Retinal pigment epithelial cell (primary cell): ENCODE data around the gene XXYLT1.

Source experiments
- DNase-seq: peaks from one replicate; pipeline ENCODE4 v3.0.0-alpha.2; 2010; ENCODE audit warnings: low read depth
- H3K4me3 ChIP-seq: 2 replicates; pipeline ENCODE4 v1.5.1; 2011; ENCODE audit warnings: mild to moderate bottlenecking, low read length, control low read depth, moderate library complexity
- CTCF ChIP-seq: conservative IDR thresholded peaks from 2 replicates; pipeline ENCODE4 v1.5.1; 2011; ENCODE audit warnings: low read depth, low read length, control low read depth, inconsistent platforms

XXYLT1 gene

DNA sequence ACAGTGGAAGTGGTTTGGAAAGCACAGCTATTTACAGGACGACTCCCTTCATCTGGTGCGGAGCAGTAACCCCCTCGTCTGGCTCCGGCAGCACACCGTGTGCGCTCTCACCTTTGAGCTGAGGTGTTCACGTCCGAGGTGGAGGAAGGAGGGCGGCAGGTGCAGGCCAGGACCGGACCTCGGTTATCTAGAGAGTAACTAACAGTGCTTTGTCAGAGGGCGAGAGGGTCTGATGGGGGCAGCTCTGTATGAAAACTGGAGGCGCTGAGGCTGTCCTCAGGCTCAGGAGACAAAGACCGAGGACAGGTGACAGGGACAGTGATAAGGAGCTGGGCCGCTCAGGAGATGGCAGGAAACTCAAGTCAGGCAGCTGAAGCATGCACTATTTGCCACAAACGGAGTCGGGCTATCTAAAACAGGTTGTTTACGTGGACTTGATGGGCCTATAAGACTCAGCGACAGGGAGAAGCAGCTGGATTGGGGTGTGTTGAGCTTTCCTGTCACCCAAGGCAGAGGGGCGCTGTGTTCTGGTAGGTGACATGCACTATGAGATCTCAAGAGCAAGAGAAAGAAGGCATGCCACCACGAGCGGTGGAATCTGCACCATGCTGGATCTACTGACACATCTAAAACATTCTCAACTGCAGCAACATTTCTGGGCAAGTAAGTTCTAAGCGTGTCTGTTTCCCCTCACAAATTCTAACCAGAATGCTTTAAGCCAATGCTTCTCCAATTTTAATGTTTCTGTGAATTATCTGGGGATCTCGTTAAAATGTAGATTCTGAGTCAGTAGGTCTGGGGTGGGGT, 155.2 kb downstream of the XXYLT1 start:
- H3K4me3 ChIP-seq = no peak overlapping the region
- TF ChIP-seq CTCF = no peak
- DNase-seq = no peak

GRCh38 chr3:195114786-195115599, 156.0 kb downstream of the XXYLT1 start:
- H3K4me3 ChIP-seq = no peak overlapping the region
- no peak for DNase-seq
- no peak for TF ChIP-seq CTCF

GRCh38 chr3:195113536-195114425, 157.2 kb downstream of the XXYLT1 start:
- no peak for DNase-seq
- no peak overlapping the region for H3K4me3 ChIP-seq
- TF ChIP-seq CTCF = no peak

DNA sequence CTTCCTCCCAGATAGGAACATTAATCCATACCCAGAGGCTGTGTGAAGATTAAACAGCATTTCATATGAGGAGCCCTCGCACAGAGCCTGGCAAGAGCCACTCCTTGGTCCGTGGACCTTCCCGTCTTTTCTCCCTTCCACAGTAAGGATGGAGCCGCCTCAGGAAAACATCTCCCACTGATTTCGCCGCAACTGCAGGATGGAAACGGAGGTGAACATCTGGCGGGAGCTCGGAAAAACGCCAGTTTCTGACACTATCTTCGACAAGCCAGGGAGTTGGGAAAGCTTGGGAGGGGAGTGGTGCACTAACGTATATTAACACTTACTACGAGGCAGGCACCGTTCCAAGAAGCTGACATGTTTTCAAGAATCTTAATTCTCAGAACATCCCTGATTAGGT, 157.9 kb downstream of the XXYLT1 start:
- DNase-seq = no peak
- H3K4me3 ChIP-seq = no peak overlapping the region
- no peak for TF ChIP-seq CTCF

DNA sequence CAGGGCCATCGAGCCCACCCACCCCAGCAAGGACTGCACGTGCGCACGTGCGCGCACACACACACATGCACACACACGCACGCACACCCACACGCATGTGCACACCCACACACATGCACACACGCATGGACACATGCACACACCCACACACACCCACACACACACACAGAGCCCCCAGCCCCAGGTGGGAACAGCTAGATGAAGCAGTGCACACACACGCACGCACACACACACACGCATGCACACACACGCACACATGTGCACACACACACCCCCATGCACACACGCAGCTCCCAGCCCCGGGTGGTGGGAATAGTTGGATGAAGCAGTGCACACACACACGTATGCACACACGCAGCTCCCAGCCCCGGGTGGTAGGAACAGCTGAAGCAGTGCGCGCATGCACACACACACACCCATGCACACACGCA, 158.6 kb downstream of the XXYLT1 start:
- H3K4me3 ChIP-seq = no peak overlapping the region
- no peak for DNase-seq
- TF ChIP-seq CTCF = no peak

GRCh38 chr3:195111766-195112165, 159.2 kb downstream of the XXYLT1 start:
- TF ChIP-seq CTCF = no peak
- DNase-seq = no peak
- no peak overlapping the region for H3K4me3 ChIP-seq
